Measurements from ENCODE around the gene ANKRD22. TPM values are rescaled to one million over a fixed set of nuclear protein-coding genes. Genes with fewer than 3 reads are reported as not detected.

The ANKRD22 gene
- polyA plus RNA-seq, 1 donor, result 0.28 TPM

DNA sequence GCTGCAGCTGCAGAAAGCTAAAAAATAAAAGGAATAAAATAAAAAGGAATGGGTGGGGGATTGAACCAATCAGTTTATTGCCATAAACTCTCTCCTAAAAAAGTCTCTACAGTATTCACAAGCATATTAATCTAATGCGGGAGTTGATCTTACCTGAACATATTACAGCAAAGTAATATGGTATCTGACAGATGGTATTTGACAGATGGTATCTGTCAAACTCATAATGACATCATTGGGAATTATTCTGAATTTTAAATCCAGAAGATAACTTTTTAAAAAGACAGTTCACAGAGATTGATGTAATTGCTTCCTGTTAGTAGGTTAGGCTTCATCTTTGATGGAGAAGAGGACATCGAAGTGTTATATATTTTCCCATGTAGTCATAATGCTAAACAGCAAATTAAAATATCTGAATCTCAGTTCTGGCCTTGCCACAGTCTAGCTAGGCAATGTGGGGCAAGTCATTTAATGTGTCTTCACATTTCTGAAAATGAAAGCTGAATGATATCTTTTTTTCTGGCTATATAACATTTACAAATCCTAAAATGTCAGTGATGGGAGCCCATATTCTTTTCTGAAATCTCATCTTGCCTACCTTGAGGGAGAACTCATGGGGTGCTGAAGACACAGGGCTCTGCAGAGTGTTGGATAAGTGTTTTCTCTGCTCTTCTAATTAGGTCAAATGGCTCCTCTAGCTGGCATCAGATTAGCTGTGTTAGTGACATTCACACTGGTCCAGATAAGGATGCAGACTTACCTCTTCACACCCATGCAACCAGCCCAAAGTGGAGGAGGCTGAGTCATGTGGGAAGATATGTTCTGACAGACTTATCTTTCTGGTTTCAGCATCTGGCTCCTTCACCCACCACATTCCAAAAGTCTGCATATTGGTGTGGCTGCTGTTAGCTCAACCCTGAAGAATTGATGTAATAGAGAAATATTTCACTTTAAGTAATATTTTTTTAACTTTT is 51.2 kb downstream of the ANKRD22 start:
- no peak for DNase-seq

GRCh38 chr10:88794731-88795130 is 56.9 kb downstream of the ANKRD22 start:
- DNase-seq, result no peak

- no peak for DNase-seq
These were observed 57.8 kb downstream of the ANKRD22 start for GRCh38 chr10:88793712-88794299.

DNA sequence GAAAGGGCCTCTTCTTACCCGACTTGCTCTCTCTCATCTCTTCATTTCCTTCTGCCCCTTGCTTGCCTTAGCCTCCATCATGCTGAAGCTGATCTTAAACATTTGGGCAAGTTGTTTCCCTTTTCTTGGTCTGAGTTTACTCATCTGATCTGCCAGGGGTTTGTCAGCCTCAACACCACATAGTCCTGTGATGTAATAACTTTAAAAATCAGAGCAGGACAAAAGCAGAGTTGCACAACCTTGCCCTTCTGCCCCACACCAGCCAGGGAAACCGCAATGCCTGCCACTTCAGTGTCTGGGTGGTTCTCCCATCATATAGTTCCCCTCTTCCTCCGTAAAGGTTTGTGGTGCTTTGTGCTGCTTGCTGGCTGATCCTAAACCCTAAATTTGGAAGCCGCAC is 59.0 kb downstream of the ANKRD22 start:
- no peak for DNase-seq

DNA sequence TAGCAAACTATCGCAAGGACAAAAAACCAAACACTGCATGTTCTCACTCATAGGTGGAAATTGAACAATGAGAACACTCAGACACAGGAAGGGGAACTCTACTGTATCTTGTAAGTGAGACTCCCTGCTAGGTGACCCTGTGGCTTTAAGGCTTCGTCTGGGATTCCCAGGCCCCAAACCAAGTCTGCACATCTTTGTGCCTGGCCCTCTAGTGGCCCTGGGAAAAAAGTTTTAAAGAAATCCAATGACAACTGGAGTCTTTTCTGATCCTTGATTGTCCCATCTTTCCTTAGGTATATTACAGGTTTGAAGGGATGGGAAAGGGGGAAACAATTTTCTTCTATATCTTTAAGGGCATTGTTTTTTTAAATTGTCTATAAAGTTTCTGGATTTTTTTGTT is 59.7 kb downstream of the ANKRD22 start:
- no peak for DNase-seq

DNA sequence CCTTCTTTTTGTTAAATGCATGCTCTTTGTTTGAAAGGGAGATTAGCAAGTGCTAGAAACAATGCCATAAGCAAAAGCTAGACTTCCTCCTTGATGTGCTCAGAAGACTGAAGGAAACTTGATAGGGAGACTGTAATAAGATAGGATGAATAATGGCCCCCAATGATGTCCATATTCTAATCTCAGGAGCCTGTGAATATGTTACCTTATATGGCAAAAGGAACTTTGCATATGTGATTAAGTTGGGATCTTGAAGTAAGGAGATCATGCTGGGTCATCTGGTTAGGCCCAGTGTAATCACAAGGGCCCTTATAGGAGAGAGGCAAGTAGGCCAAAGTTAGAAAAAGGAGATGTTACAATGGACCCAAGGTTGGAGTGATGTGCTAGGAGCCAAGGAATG is 62.7 kb downstream of the ANKRD22 start:
- no peak for DNase-seq

- no peak for DNase-seq
These were observed 64.2 kb downstream of the ANKRD22 start for GRCh38 chr10:88787463-88787862.

DNA sequence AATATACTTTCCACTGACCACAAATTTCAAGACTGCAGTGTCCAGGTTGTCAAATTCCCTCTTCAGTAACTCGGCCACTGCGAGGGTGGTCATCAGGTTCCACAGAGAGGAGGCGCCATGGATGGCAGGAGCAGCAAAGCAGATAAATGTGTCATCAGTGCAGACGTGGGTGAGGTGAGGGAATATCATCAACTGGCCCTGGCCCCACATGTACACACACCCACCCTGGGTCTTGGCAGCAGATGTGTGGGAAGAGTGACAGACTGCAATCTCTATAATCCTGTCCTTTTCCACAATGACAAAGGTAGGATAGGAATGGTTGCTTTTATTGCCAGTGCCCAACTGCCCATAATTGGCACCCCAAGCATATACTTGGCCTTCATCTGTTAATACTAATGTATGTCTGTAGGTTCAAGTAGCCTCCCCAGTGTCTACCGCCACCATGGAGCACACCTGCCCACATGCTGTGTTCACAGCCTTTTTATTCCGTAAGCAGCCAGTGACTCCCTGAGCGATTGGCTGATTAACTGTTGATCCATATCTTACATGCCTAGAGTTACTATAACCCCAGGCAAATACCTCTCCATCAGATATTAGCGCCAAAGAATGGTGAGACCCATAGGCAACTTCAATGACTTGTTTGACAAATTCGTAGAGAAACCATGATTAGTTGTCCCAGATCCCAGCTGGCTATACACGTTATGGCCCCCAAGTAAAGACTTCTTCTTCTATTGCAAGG is 65.4 kb downstream of the ANKRD22 start:
- no peak for DNase-seq

GRCh38 chr10:88783724-88784123 is 67.9 kb downstream of the ANKRD22 start:
- no peak for DNase-seq

DNA sequence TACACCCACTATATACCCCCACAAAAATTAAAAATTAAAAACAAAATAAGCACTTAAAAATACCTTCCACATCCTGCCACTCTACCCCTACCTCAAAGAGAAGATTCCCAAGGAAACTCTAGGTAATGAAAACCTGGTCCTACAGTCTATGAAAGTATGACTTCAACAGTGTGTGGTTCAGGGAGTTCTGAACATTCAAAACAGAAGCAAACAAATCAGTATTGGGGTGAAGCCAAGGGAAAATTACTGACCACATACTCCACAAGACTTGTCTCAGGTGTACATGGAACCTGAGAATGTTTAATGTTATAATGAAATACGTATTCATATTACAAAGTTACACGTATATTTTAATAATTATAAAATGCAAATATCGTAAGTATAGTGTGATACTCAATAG is 69.4 kb downstream of the ANKRD22 start:
- no peak for DNase-seq

DNA sequence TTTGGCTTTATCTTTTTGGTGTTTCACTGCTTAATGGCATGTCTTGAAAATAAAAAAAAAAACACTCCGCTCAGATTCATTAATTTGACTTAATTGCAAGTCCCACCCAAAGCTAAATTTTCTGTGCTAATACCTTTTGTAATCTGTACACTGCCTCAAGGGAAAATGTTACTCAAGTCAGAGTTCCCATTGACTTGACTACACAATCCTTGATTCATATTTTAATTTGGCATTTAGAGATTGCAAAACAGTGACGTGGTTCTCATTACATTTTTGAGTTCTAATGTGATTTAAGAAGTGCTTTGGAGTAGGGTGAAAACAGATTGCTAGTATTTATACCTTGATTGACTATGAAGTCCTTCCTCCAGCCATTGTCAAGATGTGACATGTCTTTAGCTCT is 70.4 kb downstream of the ANKRD22 start:
- DNase-seq, result no peak

Other genes with a start within 250 kb of the ANKRD22 start
- gene LIPF, start 187.4 kb downstream of the ANKRD22 start, polyA plus RNA-seq (ENCODE audit: insufficient read length), result 0.47 TPM
- not detected for gene LIPK, start 145.6 kb downstream of the ANKRD22 start, polyA plus RNA-seq (ENCODE audit: insufficient read length)
- not detected for gene LIPN, start 91.8 kb downstream of the ANKRD22 start, polyA plus RNA-seq (ENCODE audit: insufficient read length)
- not detected for gene LIPM, start 49.1 kb downstream of the ANKRD22 start, polyA plus RNA-seq (ENCODE audit: insufficient read length)
- gene STAMBPL1, start 28.4 kb upstream of the ANKRD22 start, polyA plus RNA-seq (ENCODE audit: insufficient read length), result 2.3 TPM
- gene ACTA2, start 100.9 kb upstream of the ANKRD22 start, polyA plus RNA-seq (ENCODE audit: insufficient read length), result 158 TPM
- 13.4 TPM for gene FAS, start 139.0 kb upstream of the ANKRD22 start, polyA plus RNA-seq (ENCODE audit: insufficient read length)